Rectal smooth muscle tissue (tissue), 1 donor: ENCODE results near the gene OGDH.

Experiments used
- H3K27ac ChIP-seq: one replicate; pipeline ENCODE4 v1.7.0; 2013; ENCODE audit warnings: low read depth, low read length, inconsistent platforms
- H3K27me3 ChIP-seq: one replicate; pipeline ENCODE4 v1.7.0; 2013; ENCODE audit warnings: low read length; ENCODE audit not compliant: control insufficient read depth, insufficient read depth
- H3K36me3 ChIP-seq: one replicate; pipeline ENCODE4 v1.7.0; 2013; ENCODE audit warnings: low read length; ENCODE audit not compliant: control insufficient read depth, insufficient read depth
- H3K4me1 ChIP-seq: one replicate; pipeline ENCODE4 v1.7.0; 2013; ENCODE audit warnings: low read length; ENCODE audit not compliant: control insufficient read depth, insufficient read depth
- H3K4me3 ChIP-seq: one replicate; pipeline ENCODE4 v1.7.0; 2013; ENCODE audit warnings: low read length
- H3K9ac ChIP-seq: one replicate; pipeline ENCODE4 v1.7.0; 2013; ENCODE audit warnings: low read length

The OGDH gene

GRCh38 chr7:44678101-44678470, 71.7 kb downstream of the OGDH start:
- Histone ChIP-seq H3K4me1 (no peaks in the 10 kb centered on the region), H3K27me3 (no peaks in the 10 kb centered on the region), H3K27ac (no peak overlapping the region), H3K4me3 (no peak overlapping the region), H3K36me3 (peaks cover 38% of the 10 kb centered on the region), H3K9ac (no peak overlapping the region)

- Histone ChIP-seq H3K4me1 (no peaks in the 10 kb centered on the region), H3K9ac (no peak overlapping the region), H3K27me3 (no peaks in the 10 kb centered on the region), H3K27ac (no peak overlapping the region), H3K36me3 (peaks cover 34% of the 10 kb centered on the region), H3K4me3 (no peak overlapping the region)
Measured at GRCh38 chr7:44678471-44679179, 72.2 kb downstream of the OGDH start.

- no peaks in the 10 kb centered on the region for H3K27me3 ChIP-seq
- peaks cover 25% of the 10 kb centered on the region for H3K36me3 ChIP-seq
- H3K4me1 ChIP-seq = no peaks in the 10 kb centered on the region
- H3K27ac ChIP-seq = no peak overlapping the region
- no peak overlapping the region for H3K4me3 ChIP-seq
- H3K9ac ChIP-seq = no peak overlapping the region
Measured at GRCh38 chr7:44681645-44682044, 75.2 kb downstream of the OGDH start.

- Histone ChIP-seq H3K27ac (no peak overlapping the region), H3K4me3 (no peak overlapping the region), H3K9ac (no peak overlapping the region), H3K4me1 (no peaks in the 10 kb centered on the region), H3K27me3 (no peaks in the 10 kb centered on the region), H3K36me3 (peaks cover 21% of the 10 kb centered on the region)
Measured at GRCh38 chr7:44685723-44686122, 79.3 kb downstream of the OGDH start.

GRCh38 chr7:44689427-44689826, 83.0 kb downstream of the OGDH start:
- no peak overlapping the region for H3K4me3 ChIP-seq
- no peaks in the 10 kb centered on the region for H3K4me1 ChIP-seq
- no peaks in the 10 kb centered on the region for H3K27me3 ChIP-seq
- peaks cover 9% of the 10 kb centered on the region for H3K36me3 ChIP-seq
- H3K9ac ChIP-seq = no peak overlapping the region
- H3K27ac ChIP-seq = no peak overlapping the region

GRCh38 chr7:44693641-44694313, 87.3 kb downstream of the OGDH start:
- Histone ChIP-seq H3K27ac (no peak overlapping the region), H3K27me3 (no peaks in the 10 kb centered on the region), H3K4me1 (no peaks in the 10 kb centered on the region), H3K9ac (no peak overlapping the region), H3K36me3 (peaks cover 34% of the 10 kb centered on the region), H3K4me3 (no peak overlapping the region)

- H3K27ac ChIP-seq = no peak overlapping the region
- H3K27me3 ChIP-seq = no peaks in the 10 kb centered on the region
- H3K4me1 ChIP-seq = no peaks in the 10 kb centered on the region
- no peak overlapping the region for H3K9ac ChIP-seq
- peaks cover 34% of the 10 kb centered on the region for H3K36me3 ChIP-seq
- H3K4me3 ChIP-seq = no peak overlapping the region
Measured at GRCh38 chr7:44694326-44694725, 87.9 kb downstream of the OGDH start.

- H3K4me1 ChIP-seq = no peaks in the 10 kb centered on the region
- no peaks in the 10 kb centered on the region for H3K27me3 ChIP-seq
- H3K9ac ChIP-seq = no peak overlapping the region
- no peak overlapping the region for H3K27ac ChIP-seq
- peaks cover 38% of the 10 kb centered on the region for H3K36me3 ChIP-seq
- no peak overlapping the region for H3K4me3 ChIP-seq
Measured at GRCh38 chr7:44694766-44695165, 88.3 kb downstream of the OGDH start.

GRCh38 chr7:44695756-44696155, 89.3 kb downstream of the OGDH start:
- Histone ChIP-seq H3K27me3 (no peaks in the 10 kb centered on the region), H3K36me3 (peaks cover 43% of the 10 kb centered on the region), H3K27ac (no peak overlapping the region), H3K4me1 (no peaks in the 10 kb centered on the region), H3K4me3 (no peak overlapping the region), H3K9ac (no peak overlapping the region)

- peaks cover 52% of the 10 kb centered on the region for H3K36me3 ChIP-seq
- H3K27ac ChIP-seq = no peak overlapping the region
Measured at GRCh38 chr7:44696728-44697127, 90.3 kb downstream of the OGDH start.

GRCh38 chr7:44697136-44698045, 91.0 kb downstream of the OGDH start:
- Histone ChIP-seq H3K4me1 (no peaks in the 10 kb centered on the region), H3K27ac (no peak overlapping the region), H3K9ac (no peak overlapping the region), H3K4me3 (no peak overlapping the region), H3K27me3 (no peaks in the 10 kb centered on the region), H3K36me3 (peaks cover 54% of the 10 kb centered on the region)

More at GRCh38 chr7:44696728-44697127, 90.3 kb downstream of the OGDH start:
- Histone ChIP-seq H3K4me3 (no peak overlapping the region), H3K27me3 (no peaks in the 10 kb centered on the region), H3K9ac (no peak overlapping the region), H3K4me1 (no peaks in the 10 kb centered on the region)

GRCh38 chr7:44698046-44698580, 91.7 kb downstream of the OGDH start:
- Histone ChIP-seq H3K27ac (no peak overlapping the region), H3K4me1 (no peaks in the 10 kb centered on the region)

More at GRCh38 chr7:44698046-44698580, 91.7 kb downstream of the OGDH start:
- peaks cover 54% of the 10 kb centered on the region for H3K36me3 ChIP-seq
- H3K27me3 ChIP-seq = no peaks in the 10 kb centered on the region
- H3K9ac ChIP-seq = no peak overlapping the region
- H3K4me3 ChIP-seq = no peak overlapping the region
